ENCODE results near the gene MOSPD3.
A peak's percentile ranks its signal among the peaks of the same experiment; 100 is the strongest.

MOSPD3 gene

DNA sequence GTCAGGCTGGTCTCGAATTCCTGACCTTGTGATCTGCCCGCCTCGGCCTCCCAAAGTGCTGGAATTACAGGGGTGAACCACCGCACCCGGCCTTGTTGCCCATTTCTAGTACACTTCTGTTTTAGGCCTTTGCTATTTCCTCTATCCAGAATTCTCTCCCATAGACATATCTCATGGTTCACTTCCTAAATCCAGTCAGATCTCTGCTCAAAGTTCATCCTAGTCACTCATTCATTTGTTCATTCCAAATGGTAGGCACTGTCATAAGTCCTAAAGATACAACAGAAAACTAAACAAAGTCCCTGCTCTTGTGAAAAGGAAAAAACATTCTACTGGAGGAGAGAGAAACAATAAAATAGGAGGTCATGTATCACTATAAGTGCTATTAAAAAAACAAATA is 2.4 kb upstream of the MOSPD3 start:
- no peak overlapping the region for H3K27ac ChIP-seq
- TF ChIP-seq CTCF (conservative IDR thresholded peaks at IDR 0.05) = no peak

- peak overlapping the region; percentile 84 for H3K27ac ChIP-seq
- no peak; the same call in 1 of the 2 replicates for TF ChIP-seq CTCF (conservative IDR thresholded peaks at IDR 0.05)
These were observed 520 bp downstream of the MOSPD3 start for GRCh38 chr7:100612730-100613390.

DNA sequence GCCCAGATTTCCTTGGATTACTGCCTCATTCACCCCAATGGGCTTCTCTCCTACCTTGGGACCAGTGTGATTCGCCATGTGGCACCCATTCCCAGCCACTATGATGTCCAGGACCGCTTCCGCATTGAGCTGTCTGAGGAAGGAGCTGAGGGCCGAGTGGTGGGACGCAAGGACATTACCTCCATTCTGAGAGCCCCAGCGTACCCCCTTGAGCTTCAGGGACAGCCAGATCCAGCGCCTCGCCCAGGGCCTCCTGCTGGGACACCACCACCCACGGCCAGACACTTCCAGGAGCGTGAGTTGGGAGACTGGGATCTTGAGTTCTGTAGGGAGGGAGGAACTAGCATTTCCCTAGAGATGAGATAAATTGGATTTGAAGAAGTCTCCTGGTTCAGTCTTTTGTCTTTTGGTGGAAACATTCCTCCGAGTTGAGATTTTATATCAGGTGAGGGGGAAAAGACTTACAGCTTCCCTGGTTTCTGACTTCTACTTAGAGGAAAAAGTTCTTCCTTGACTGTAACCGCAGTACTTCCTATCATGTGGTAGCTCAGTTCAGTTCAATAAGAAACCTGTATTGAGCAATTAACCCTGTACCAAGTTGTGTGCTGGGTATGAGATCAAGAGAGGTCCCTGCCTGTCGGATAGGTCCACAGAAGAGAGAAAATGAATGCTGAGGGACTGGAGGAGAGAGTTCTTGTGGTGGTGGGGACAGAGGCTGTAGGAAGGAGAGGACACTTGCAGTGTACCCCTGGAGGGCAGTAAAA is 1.3 kb downstream of the MOSPD3 start:
- H3K27ac ChIP-seq = no peak overlapping the region; the same call in 1 of the 2 replicates
- no peak for TF ChIP-seq CTCF (conservative IDR thresholded peaks at IDR 0.05)

DNA sequence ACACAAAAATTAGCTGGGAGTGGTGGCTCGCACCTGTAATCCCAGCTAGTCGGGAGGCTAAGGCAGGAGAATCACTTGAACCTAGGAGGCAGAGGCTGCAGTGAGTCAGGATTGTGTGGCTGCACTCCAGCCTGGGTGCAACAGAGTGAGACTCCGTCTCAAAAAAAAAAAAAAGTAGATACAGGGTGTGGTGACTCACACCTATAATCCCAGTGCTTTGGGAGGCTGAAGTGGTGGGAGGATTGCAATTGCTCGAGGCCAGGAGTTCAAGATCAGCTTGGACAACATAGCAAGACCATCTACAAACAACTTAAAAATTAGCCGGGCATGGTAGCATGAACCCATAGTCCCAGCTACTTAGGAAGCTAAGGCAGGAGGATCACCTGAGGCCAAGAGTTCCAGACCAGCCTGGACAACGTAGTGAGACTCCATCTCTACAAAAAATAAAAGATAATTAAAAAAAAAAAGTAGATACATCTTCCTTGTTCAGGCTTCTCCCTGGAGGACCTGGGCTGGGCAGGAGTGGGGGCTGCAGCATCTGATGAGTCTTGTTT is 2.0 kb downstream of the MOSPD3 start:
- no peak for TF ChIP-seq CTCF (conservative IDR thresholded peaks at IDR 0.05)
- H3K27ac ChIP-seq = no peak overlapping the region

- H3K27ac ChIP-seq = no peak overlapping the region
- TF ChIP-seq CTCF (conservative IDR thresholded peaks at IDR 0.05) = no peak
These were observed 7.9 kb downstream of the MOSPD3 start for GRCh38 chr7:100620239-100620638.

DNA sequence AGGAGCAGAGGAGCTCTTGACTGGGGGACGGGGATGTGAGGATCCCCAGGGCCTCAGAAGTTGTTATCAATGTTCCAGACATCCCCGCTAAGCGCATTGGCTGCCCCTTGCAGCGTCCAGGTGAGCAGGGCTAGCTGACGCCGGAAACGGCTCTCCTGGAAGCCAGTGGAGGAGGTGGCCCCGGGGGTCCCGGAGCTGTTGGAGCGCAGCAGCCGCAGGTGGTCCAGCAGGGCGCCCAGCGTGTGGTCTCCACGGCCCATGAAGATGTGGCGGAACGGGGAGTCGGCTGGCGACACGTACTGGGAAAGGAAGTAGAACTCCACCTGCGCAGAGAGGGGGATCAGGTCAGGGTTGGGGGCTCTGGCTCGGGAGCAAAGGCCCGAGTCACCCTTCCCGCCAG is 8.5 kb downstream of the MOSPD3 start:
- no peak for TF ChIP-seq CTCF (conservative IDR thresholded peaks at IDR 0.05)
- H3K27ac ChIP-seq = no peak overlapping the region

DNA sequence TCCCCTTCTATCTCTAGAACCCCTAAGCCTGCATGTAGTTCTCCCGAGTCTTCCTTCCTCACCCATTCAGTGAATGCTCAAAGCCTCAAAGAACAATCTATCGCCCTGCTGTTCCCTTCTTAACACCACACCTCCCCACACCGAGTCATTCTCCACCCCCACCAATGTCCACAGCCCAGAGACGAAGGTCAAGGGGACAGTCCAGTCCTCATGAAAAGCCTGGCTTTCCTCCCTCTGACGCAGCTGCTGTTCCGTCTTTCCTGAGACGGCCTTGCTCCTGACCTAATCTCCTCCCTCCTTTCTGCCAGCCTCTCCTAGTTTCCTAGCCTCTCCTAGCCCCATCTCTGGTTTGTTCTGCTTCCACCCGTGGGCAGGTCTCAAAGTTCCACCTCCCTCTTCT is 9.2 kb downstream of the MOSPD3 start:
- H3K27ac ChIP-seq = no peak overlapping the region
- TF ChIP-seq CTCF (conservative IDR thresholded peaks at IDR 0.05) = no peak

Measured in VCaP (cell line).